Measurements from ENCODE around the gene ADORA2A. TPM values are rescaled to one million over a fixed set of nuclear protein-coding genes. Genes with fewer than 3 reads are reported as not detected.

The ADORA2A gene
- polyA plus RNA-seq (2011; rRNA removed) (0.97 and 2.8 TPM in 2 replicates), polyA minus RNA-seq (2011; rRNA and poly(A)+ RNA removed) (0.82 and 5.9 TPM in 2 replicates)

DNA sequence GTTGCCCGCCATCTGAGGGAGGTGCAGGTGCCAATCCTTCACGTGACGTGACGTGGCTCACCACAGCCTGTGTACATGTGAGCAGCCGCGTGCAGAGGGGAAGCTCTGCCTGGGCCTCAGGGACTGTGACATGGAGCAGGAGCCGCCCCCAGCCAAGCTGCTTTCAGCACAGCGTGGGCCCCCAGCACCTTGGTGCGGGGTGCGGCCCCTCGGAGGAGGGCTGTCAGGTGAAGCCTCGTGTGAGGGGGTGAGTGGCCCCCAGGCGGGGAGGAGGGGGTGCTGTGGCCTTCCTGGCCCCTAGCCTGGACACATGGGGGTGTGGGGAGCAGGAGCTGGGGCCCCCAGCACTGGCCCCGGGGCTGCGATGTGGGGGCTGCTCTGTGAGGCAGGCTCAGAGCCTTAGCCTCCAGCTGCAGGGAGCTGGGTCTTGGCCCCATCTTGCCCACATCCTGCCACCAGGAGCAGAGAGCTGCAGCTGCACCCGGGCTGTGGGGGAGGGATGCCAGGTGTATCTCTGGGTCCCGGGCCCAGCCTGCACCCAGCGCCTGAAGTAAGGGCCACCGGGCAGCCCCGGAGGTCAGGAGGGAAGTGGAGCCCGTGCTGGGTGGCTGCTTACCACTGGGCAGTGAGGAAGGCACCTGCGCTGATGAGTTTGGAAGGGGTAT is at the start of gene ADORA2A:
ADORA2A (plus strand) TSS at position 100 of the 665 bp plus-strand sequence. CDS start 5,806 bp downstream, outside the sequence.
- TF ChIP-seq CTCF (IDR thresholded peaks at IDR 0.05; ENCODE audit: insufficient read depth, low read depth, low read length): no peak
- Histone ChIP-seq H3K27me3 (ENCODE audit: control insufficient read depth, insufficient read depth, low read length) (peaks cover 7% of the 10 kb centered on the region), H3K4me3 (ENCODE audit: low read depth, low read length) (no peak within 1 kb of the TSS), H3K36me3 (ENCODE audit: control insufficient read depth, insufficient read depth, low read length) (no peaks in the 10 kb centered on the region)
- no peak for DNase-seq (ENCODE audit: low read depth)
- ChIA-PET CTCF (interaction anchor here (0.6 to 5.6 kb wide), 3 partner anchors 9 to 75 kb away, joined by 3 to 44 read pairs (median 3); no protein-coding TSS in a partner anchor), POLR2A (no interaction called here)

- no peak for DNase-seq (ENCODE audit: low read depth)
- ChIA-PET POLR2A (no interaction called here), CTCF (no interaction called here)
- Histone ChIP-seq H3K4me3 (ENCODE audit: low read depth, low read length) (no peak overlapping the region), H3K27me3 (ENCODE audit: control insufficient read depth, insufficient read depth, low read length) (no peaks in the 10 kb centered on the region), H3K36me3 (ENCODE audit: control insufficient read depth, insufficient read depth, low read length) (0 out of 2 replicates have a peak, but pooled peaks cover 2% of the 10 kb centered on the region)
- no peak for TF ChIP-seq CTCF (IDR thresholded peaks at IDR 0.05; ENCODE audit: insufficient read depth, low read depth, low read length)
Observed at GRCh38 chr22:24379536-24379935, 47.9 kb upstream of the ADORA2A start.

DNA sequence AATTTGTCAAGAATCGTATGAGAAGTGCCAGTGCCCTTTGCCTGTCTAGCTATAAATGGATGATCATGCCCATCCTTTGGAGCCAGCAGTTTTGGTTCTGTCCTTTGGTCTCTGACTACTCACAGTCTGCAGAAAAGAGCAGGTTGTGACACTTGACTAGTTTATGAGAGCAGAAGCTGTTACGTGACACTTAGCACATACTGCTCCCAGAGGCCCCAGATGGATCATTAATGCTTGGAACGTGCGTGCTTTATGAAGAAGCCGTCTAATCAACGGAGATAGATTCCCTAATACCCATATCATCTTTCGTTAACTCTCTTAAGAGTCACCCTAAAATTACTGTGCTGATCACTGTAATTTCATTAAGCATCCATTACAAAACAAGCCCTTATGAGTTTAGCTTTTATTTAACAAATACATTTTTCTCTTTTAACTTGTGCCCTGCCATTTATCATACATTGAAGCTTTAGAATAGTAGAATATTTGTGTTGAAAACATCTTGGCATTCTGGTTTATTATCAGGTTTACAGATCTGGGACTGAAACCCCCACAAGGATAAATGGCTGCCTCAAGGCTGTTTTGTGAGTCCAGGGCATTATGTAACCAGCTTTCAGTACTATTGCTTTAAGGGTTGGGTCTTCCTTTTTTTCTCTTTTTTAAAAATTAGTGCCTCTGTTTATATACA is 47.0 kb upstream of the ADORA2A start:
- POLR2A ChIA-PET: no interaction called here
- no peak for DNase-seq (ENCODE audit: low read depth)
- Histone ChIP-seq H3K4me3 (ENCODE audit: low read depth, low read length) (no peak overlapping the region), H3K36me3 (ENCODE audit: control insufficient read depth, insufficient read depth, low read length) (0 out of 2 replicates have a peak, but pooled peaks cover 2% of the 10 kb centered on the region), H3K27me3 (ENCODE audit: control insufficient read depth, insufficient read depth, low read length) (no peaks in the 10 kb centered on the region)
- CTCF ChIA-PET: no interaction called here
- no peak for TF ChIP-seq CTCF (IDR thresholded peaks at IDR 0.05; ENCODE audit: insufficient read depth, low read depth, low read length)

DNA sequence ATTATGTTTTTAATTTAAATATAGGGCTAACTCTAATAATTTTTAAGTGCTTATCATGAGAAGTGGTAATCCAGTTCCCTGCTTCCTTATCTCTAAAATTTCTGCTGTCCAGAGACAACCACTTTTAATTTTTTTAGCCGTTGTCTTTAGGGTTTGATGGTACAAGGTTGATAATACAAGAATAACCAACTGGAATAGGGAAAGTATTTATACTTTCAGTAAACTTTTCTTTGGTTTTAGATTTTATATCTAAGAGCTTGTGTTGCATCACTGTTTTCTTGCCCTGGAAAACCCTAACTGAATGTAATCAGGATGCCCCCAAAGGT is 46.5 kb upstream of the ADORA2A start:
- ChIA-PET POLR2A (no interaction called here), CTCF (no interaction called here)
- no peak for DNase-seq (ENCODE audit: low read depth)

More for the DNA sequence above, 46.5 kb upstream of the ADORA2A start:
- TF ChIP-seq CTCF (IDR thresholded peaks at IDR 0.05; ENCODE audit: insufficient read depth, low read depth, low read length): no peak
- 0 out of 2 replicates have a peak, but pooled peaks cover 2% of the 10 kb centered on the region for H3K36me3 ChIP-seq (ENCODE audit: control insufficient read depth, insufficient read depth, low read length)
- no peaks in the 10 kb centered on the region for H3K27me3 ChIP-seq (ENCODE audit: control insufficient read depth, insufficient read depth, low read length)
- no peak overlapping the region for H3K4me3 ChIP-seq (ENCODE audit: low read depth, low read length)

All from BJ (cell line).